Right atrium auricular region (tissue), 2 donors: ENCODE data around the gene KIF24. TPM values are rescaled to one million over a fixed set of nuclear protein-coding genes. Genes with fewer than 3 reads are reported as not detected.

Experiments used
- DNase-seq: peaks from one replicate; pipeline ENCODE4 v3.0.0-alpha.2; 2019; ENCODE audit warnings: low spot score
- H3K27ac ChIP-seq, 2 donors: fragments of 200-600 bp; sonication (generic); 1 replicate in 1 of 2; 2 replicates in 1 of 2; pipeline ENCODE4 v1.5.1; 2016 to 2019
- H3K27me3 ChIP-seq, 2 donors: fragments of 200-600 bp; sonication (generic); one replicate each; pipeline versions ENCODE4 v1.5.1 to v1.6.0; 2017 to 2019
- H3K36me3 ChIP-seq: fragments of 200-600 bp; sonication (generic); one replicate; pipeline ENCODE4 v1.5.1; 2016
- H3K4me1 ChIP-seq, 2 donors: fragments of 200-600 bp; sonication (generic); one replicate each; pipeline versions ENCODE4 v1.5.1 to v1.6.0; 2017 to 2019
- H3K4me3 ChIP-seq, 2 donors: fragments of 200-600 bp; sonication (generic); 1 replicate in 1 of 2; 2 replicates in 1 of 2; pipeline ENCODE4 v1.5.1; 2017 to 2019; ENCODE audit warnings: mild to moderate bottlenecking in 1 of 2, moderate library complexity in 1 of 2
- H3K9me3 ChIP-seq, 2 donors: fragments of 200-600 bp; sonication (generic); one replicate each; pipeline ENCODE4 v1.5.1; 2019
- total RNA-seq, 2 donors: library from RNA; depleted of rRNA; stranded (reverse); fragments of >200 nt; gene quantifications; one replicate each; pipeline ENCODE4 v1.1.0, GENCODE V29; 2016
- TF ChIP-seq, protein P1 (sequence below), 2 donors: fragments of 200-600 bp; sonication (generic); IDR thresholded peaks; one replicate each; pipeline ENCODE4 v1.5.1; 2019; ENCODE audit warnings: antibody characterized with exemption in 2 of 2

The KIF24 gene
- total RNA-seq, 2 donors from 2014 or later = 0.43 to 0.52 TPM

DNA sequence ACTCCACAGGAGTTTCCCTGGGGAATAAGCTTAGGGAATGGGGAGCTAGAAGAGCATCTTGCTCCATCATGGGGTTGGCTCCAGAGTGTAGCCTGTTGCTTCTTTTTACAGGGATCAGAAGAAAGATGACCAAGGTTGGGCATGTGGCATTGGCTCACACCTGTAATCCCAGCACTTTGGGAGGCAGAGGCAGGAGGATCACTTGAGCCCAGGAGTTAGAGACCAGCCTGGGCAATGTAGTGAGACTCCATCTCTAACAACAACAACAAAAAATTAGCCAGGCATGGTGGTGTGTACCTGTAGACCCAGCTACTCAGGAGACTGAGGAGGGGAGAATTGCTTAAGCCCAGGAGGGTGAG lies 18.7 kb upstream of the KIF24 start:
- no peak overlapping the region for H3K27ac ChIP-seq
- DNase-seq = no peak
- no peak overlapping the region for H3K4me3 ChIP-seq
- H3K4me1 ChIP-seq = peaks cover 0 to 31% of the 10 kb centered on the region in 2 donors
- TF ChIP-seq, protein P1, sequence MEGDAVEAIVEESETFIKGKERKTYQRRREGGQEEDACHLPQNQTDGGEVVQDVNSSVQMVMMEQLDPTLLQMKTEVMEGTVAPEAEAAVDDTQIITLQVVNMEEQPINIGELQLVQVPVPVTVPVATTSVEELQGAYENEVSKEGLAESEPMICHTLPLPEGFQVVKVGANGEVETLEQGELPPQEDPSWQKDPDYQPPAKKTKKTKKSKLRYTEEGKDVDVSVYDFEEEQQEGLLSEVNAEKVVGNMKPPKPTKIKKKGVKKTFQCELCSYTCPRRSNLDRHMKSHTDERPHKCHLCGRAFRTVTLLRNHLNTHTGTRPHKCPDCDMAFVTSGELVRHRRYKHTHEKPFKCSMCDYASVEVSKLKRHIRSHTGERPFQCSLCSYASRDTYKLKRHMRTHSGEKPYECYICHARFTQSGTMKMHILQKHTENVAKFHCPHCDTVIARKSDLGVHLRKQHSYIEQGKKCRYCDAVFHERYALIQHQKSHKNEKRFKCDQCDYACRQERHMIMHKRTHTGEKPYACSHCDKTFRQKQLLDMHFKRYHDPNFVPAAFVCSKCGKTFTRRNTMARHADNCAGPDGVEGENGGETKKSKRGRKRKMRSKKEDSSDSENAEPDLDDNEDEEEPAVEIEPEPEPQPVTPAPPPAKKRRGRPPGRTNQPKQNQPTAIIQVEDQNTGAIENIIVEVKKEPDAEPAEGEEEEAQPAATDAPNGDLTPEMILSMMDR (IDR thresholded peaks at IDR 0.05) = no peak
- H3K36me3 ChIP-seq = peaks cover 5% of the 10 kb centered on the region
- no peaks in the 10 kb centered on the region for H3K9me3 ChIP-seq
- H3K27me3 ChIP-seq = no peaks in the 10 kb centered on the region

DNA sequence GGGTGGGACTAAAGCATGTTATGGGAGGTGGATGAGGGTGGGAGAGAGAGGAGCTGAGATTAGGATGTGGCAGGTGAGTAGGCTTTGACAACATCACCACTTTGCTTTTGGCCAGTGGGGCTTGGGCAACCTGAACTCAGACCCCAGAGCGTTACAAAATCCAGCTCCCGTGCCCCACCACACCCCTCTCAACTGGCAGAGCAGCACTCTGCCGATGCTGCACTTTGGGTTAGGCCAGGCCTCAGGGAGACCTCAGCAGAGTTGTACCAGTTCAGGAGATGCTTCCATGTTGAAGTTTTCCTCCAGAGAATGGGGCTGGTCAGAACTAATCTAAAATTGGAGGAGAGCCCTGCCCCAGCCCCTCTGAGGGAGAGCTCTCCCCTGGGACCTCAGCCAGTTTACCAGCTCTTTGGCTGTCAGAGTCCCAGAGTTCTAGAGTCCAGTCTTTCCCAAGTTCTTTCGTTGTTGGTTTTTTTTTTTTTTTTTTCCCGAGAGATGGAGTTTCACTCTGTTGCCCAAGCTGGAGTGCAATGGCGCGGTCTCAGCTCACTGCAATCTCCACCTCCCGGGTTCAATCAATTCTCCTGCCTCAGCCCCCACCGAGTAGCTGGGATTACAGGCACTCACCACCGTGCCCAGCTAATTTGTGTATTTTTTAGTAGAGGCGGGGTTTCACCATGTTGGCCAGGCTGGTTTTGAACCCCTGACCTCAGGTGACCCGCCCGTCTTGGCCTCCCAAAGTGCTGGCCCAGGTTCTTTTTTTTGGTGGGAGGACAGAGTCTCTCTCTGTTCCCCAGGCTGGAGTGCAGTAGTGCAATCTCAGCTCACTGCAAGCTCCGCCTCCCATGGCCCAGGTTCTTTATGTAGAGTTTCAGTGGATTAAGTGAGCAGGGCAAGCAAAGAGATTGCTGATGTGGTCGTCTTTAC lies 18.1 kb upstream of the KIF24 start:
- Histone ChIP-seq H3K4me1 (peaks cover 0 to 37% of the 10 kb centered on the region in 2 donors), H3K36me3 (peaks cover 10% of the 10 kb centered on the region), H3K27ac (no peak overlapping the region), H3K4me3 (no peak overlapping the region), H3K27me3 (no peaks in the 10 kb centered on the region), H3K9me3 (no peaks in the 10 kb centered on the region)
- TF ChIP-seq, protein P1 (IDR thresholded peaks at IDR 0.05) = no peak
- DNase-seq = no peak

DNA sequence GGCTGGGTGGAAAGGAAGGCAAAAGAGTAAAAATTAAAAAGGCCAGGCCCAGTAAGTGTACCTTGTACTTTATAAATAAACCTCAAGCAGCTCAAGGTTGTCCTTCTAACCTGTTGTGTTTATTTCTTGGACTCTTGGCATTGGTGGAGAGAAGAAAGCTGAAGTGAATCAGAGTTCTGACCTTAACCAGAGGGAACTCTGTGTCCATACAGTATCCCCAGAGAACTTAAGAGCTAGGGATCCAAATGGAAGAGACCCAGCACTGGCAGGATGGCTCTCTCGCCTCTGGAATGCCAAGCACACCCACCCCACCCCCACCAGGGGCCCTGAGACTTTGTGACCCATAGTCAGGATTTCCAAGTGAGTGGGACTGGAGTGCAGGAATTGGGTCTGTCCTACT lies 14.5 kb upstream of the KIF24 start:
- no peaks in the 10 kb centered on the region for H3K9me3 ChIP-seq
- H3K27me3 ChIP-seq = no peaks in the 10 kb centered on the region
- H3K36me3 ChIP-seq = peaks cover 40% of the 10 kb centered on the region
- TF ChIP-seq, protein P1 (IDR thresholded peaks at IDR 0.05) = no peak
- H3K4me3 ChIP-seq = no peak overlapping the region
- DNase-seq = no peak
- peaks cover 0 to 41% of the 10 kb centered on the region in 2 donors for H3K4me1 ChIP-seq
- H3K27ac ChIP-seq = peak overlapping the region in 1 of 2 donors; percentile 73

DNA sequence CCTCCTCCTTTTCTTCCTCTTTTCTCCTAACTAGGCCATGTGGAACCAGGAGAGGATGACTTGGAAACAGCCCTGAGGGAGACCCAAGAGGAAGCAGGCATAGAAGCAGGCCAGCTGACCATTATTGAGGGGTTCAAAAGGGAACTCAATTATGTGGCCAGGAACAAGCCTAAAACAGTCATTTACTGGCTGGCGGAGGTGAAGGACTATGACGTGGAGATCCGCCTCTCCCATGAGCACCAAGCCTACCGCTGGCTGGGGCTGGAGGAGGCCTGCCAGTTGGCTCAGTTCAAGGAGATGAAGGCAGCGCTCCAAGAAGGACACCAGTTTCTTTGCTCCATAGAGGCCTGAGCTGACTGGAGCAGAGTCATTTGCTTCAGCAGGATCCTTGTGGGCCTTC lies 14.0 kb upstream of the KIF24 start:
- H3K27me3 ChIP-seq = no peaks in the 10 kb centered on the region
- H3K27ac ChIP-seq = peak overlapping the region in 1 of 2 donors; percentile 73
- H3K4me1 ChIP-seq = peaks cover 0 to 41% of the 10 kb centered on the region in 2 donors
- DNase-seq = peak; percentile 90
- no peak overlapping the region for H3K4me3 ChIP-seq
- TF ChIP-seq, protein P1 (IDR thresholded peaks at IDR 0.05) = no peak
- no peaks in the 10 kb centered on the region for H3K9me3 ChIP-seq
- H3K36me3 ChIP-seq = peaks cover 40% of the 10 kb centered on the region

DNA sequence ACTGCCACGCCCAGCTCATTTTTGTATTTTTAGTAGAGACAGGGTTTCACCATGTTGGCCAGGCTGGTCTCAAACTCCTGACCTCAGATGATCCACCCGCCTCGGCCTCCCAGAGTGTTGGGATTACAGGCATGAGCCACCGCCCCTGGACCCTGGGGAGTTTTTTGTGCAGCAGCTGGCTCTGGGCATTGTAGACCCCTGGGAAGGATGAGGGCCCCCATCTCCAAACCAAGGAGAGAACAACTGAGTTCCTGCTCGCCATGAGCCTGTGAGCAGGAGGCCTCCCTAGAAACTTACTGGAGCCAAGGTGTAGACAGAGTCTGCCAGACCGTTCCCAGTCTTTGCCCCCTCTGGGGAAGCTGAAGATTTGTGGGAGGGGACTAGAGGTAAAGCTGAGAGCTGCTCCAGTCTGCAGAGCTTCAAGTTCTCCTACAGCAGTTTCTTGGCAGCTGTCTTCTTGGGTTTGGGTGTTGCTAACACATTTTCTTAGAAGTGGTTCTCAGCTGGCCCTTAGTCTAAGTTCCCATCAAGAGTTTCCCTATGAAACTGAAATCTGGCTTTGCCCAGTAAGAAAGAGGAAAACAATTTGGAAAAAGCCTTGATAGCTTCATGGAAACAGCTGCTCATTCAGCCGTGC lies 12.7 kb upstream of the KIF24 start:
- DNase-seq = no peak
- no peak overlapping the region for H3K4me3 ChIP-seq
- H3K27ac ChIP-seq = peak overlapping the region in 1 of 2 donors; percentile 73
- TF ChIP-seq, protein P1 (IDR thresholded peaks at IDR 0.05) = no peak
- no peaks in the 10 kb centered on the region for H3K9me3 ChIP-seq
- peaks cover 40% of the 10 kb centered on the region for H3K36me3 ChIP-seq
- H3K27me3 ChIP-seq = no peaks in the 10 kb centered on the region
- peaks cover 0 to 41% of the 10 kb centered on the region in 2 donors for H3K4me1 ChIP-seq
